ENCODE results near the gene SDHD. TPM values are rescaled to one million over a fixed set of nuclear protein-coding genes. Genes with fewer than 3 reads are reported as not detected.
"Not testable (repeated sequence)": the region's sequence is repeated elsewhere in the genome, so short reads cannot be mapped to it uniquely, and the experiment has no call there.

Gene SDHD
- total and polyA plus RNA-seq, 8 donors: 94.1 to 127 (median 123) TPM

GRCh38 chr11:112042961-112043304 lies 43.7 kb upstream of the SDHD start:
- no peaks in the 10 kb centered on the region for H3K4me1 ChIP-seq
- H3K9me3 ChIP-seq: no peaks in the 10 kb centered on the region
- TF ChIP-seq, protein P1, sequence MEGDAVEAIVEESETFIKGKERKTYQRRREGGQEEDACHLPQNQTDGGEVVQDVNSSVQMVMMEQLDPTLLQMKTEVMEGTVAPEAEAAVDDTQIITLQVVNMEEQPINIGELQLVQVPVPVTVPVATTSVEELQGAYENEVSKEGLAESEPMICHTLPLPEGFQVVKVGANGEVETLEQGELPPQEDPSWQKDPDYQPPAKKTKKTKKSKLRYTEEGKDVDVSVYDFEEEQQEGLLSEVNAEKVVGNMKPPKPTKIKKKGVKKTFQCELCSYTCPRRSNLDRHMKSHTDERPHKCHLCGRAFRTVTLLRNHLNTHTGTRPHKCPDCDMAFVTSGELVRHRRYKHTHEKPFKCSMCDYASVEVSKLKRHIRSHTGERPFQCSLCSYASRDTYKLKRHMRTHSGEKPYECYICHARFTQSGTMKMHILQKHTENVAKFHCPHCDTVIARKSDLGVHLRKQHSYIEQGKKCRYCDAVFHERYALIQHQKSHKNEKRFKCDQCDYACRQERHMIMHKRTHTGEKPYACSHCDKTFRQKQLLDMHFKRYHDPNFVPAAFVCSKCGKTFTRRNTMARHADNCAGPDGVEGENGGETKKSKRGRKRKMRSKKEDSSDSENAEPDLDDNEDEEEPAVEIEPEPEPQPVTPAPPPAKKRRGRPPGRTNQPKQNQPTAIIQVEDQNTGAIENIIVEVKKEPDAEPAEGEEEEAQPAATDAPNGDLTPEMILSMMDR (IDR thresholded peaks at IDR 0.05): no peak
- ATAC-seq (no peak), DNase-seq (no peak)
- H3K27ac ChIP-seq: no peak overlapping the region
- peaks cover 0 to 90% of the 10 kb centered on the region in 2 donors for H3K36me3 ChIP-seq
- H3K27me3 ChIP-seq: no peaks in the 10 kb centered on the region
- intact Hi-C loops (cut with DNase I): no loop called here
- H3K4me3 ChIP-seq: no peak overlapping the region

GRCh38 chr11:112044961-112045360 lies 41.7 kb upstream of the SDHD start:
- H3K4me3 ChIP-seq: no peak overlapping the region
- peaks cover 0 to 6% of the 10 kb centered on the region in 2 donors for H3K4me1 ChIP-seq
- intact Hi-C loops (cut with DNase I): no loop called here
- TF ChIP-seq, protein P1 (IDR thresholded peaks at IDR 0.05): no peak
- peaks cover 0 to 80% of the 10 kb centered on the region in 2 donors for H3K36me3 ChIP-seq
- DNase-seq (no peak), ATAC-seq (no peak)
- no peaks in the 10 kb centered on the region for H3K9me3 ChIP-seq
- H3K27ac ChIP-seq: no peak overlapping the region
- no peaks in the 10 kb centered on the region for H3K27me3 ChIP-seq

DNA sequence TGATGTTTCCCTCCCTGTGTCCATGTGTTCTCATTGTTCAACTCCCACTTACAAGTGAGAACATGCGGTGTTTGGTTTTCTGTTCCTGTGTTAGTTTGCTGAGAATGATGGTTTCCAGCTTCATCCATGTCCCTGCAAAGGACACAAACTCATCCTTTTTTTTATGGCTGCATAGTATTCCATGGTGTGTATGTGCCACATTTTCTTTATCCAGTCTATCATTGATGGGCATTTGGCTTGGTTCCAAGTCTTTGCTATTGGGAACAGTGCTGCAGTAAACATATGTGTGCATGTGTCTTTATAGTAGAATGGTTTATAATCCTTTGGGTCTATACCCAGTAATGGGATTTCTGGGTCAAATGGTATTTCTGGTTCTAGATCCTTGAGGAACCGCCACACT lies 40.0 kb upstream of the SDHD start:
- H3K9me3 ChIP-seq; H3K27ac ChIP-seq; intact Hi-C loops (cut with DNase I); H3K4me1 ChIP-seq; ATAC-seq; H3K4me3 ChIP-seq; H3K27me3 ChIP-seq; DNase-seq: not testable (repeated sequence)
- peaks cover 0 to 77% of the 10 kb centered on the region in 2 donors for H3K36me3 ChIP-seq

- ATAC-seq; intact Hi-C loops (cut with DNase I); DNase-seq; H3K27me3 ChIP-seq; H3K4me3 ChIP-seq; H3K27ac ChIP-seq; H3K4me1 ChIP-seq; H3K9me3 ChIP-seq: not testable (repeated sequence)
- peaks cover 0 to 79% of the 10 kb centered on the region in 2 donors for H3K36me3 ChIP-seq
Observed at GRCh38 chr11:112048256-112048655, 38.4 kb upstream of the SDHD start.

DNA sequence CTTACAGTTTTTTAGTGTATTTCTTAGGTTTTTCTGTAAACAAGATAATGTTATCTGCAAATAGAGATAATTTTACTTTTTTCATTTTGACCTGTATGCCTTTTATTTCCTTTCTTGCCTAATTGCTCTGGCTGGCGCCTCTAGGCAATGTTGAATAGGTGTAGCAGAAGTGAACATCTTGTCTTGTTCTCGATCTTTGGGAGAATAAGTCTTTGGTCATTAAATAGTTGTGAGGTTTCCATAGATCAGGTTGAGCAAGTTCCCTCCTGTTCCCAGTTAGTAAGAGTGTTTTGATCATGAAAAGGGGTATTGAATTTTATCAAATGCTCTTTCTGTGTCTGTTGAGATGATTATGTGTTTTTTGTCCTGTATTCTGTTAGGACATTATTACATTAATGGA lies 36.9 kb upstream of the SDHD start:
- DNase-seq: no peak
- Histone ChIP-seq H3K4me1 (peaks cover 0 to 6% of the 10 kb centered on the region in 2 donors), H3K4me3 (no peak overlapping the region), H3K9me3 (no peaks in the 10 kb centered on the region), H3K27ac (no peak overlapping the region), H3K36me3 (peaks cover 0 to 79% of the 10 kb centered on the region in 2 donors), H3K27me3 (no peaks in the 10 kb centered on the region)
- TF ChIP-seq, protein P1 (IDR thresholded peaks at IDR 0.05): no peak
- intact Hi-C loops (cut with DNase I): no loop called here
- ATAC-seq: no peak

GRCh38 chr11:112050721-112051120 lies 36.0 kb upstream of the SDHD start:
- TF ChIP-seq, protein P1 (IDR thresholded peaks at IDR 0.05): no peak
- Histone ChIP-seq H3K36me3 (peaks cover 0 to 77% of the 10 kb centered on the region in 2 donors), H3K4me1 (peaks cover 0 to 6% of the 10 kb centered on the region in 2 donors), H3K27ac (no peak overlapping the region), H3K27me3 (no peaks in the 10 kb centered on the region), H3K9me3 (no peaks in the 10 kb centered on the region), H3K4me3 (no peak overlapping the region)
- intact Hi-C loops (cut with DNase I): no loop called here
- ATAC-seq (no peak), DNase-seq (no peak)

Data from left lung (tissue), 10 donors.